ENCODE measurements around the gene PTPN12.

DNA sequence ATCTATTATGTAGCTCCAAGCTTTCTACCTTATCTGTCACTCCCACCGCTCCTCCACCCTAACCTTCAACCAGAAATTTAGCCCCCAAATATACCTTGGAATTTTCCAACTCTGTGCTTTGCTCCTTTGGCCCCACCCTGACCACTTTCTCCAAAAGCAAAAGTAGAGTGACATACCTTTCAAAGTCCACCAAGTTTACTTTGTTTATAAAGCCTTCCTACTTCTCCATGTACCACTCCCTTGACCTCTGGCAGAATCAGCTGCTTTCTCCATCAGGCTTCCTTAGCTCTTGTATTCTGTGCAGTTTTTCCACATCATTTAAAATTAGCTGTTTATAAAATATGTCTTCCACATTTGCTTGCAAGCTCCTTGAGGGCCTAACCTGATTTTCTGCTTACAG is 118.3 kb downstream of the PTPN12 start:
- TF ChIP-seq, protein P1, sequence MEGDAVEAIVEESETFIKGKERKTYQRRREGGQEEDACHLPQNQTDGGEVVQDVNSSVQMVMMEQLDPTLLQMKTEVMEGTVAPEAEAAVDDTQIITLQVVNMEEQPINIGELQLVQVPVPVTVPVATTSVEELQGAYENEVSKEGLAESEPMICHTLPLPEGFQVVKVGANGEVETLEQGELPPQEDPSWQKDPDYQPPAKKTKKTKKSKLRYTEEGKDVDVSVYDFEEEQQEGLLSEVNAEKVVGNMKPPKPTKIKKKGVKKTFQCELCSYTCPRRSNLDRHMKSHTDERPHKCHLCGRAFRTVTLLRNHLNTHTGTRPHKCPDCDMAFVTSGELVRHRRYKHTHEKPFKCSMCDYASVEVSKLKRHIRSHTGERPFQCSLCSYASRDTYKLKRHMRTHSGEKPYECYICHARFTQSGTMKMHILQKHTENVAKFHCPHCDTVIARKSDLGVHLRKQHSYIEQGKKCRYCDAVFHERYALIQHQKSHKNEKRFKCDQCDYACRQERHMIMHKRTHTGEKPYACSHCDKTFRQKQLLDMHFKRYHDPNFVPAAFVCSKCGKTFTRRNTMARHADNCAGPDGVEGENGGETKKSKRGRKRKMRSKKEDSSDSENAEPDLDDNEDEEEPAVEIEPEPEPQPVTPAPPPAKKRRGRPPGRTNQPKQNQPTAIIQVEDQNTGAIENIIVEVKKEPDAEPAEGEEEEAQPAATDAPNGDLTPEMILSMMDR (IDR thresholded peaks at IDR 0.05) = no peak
- no peak for TF ChIP-seq EZH2phosphoT487 (IDR thresholded peaks at IDR 0.05)

Data from neural progenitor cell (in vitro differentiated cells).